Loucy (cell line): ENCODE measurements around the gene RGSL1.

Experiments used
- CTCF ChIP-seq: fragments of 200-600 bp; sonication (generic); conservative IDR thresholded peaks from 2 replicates; pipeline ENCODE4 v1.5.1; 2014; ENCODE audit warnings: mild to moderate bottlenecking, antibody characterized with exemption, low read length
- EZH2phosphoT487 ChIP-seq: fragments of 200-600 bp; IDR thresholded peaks from 2 replicates; pipeline ENCODE4 v1.6.1; 2018; ENCODE audit warnings: antibody characterized with exemption, mild to moderate bottlenecking, moderate library complexity, borderline replicate concordance

GRCh38 chr1:182549346-182549745 is 99.4 kb downstream of the RGSL1 start:
- TF ChIP-seq CTCF, result no peak
- TF ChIP-seq EZH2phosphoT487, result no peak
